ENCODE measurements around the gene DNAH5.

- TF ChIP-seq POLR2AphosphoS5 (IDR thresholded peaks at IDR 0.05; ENCODE audit: low read depth, low read length), result no peak
- TF ChIP-seq POLR2A (IDR thresholded peaks at IDR 0.05; ENCODE audit: low read depth, low read length), result no peak
These were observed 285.7 kb downstream of the DNAH5 start for GRCh38 chr5:13658761-13659160.
